ENCODE data around the gene PDE3B.
"Not testable (repeated sequence)": the region's sequence is repeated elsewhere in the genome, so short reads cannot be mapped to it uniquely, and the experiment has no call there.

The PDE3B gene

GRCh38 chr11:14643697-14644225 is at the start of gene PDE3B:
Gene PDE3B (plus strand): TSS chr11:14643804. CDS start chr11:14644076, 272 bp downstream.
- DNase-seq = peak; percentile 69

- not testable (repeated sequence) for DNase-seq
These were observed 48.3 kb upstream of the PDE3B start for GRCh38 chr11:14595261-14595660.

GRCh38 chr11:14607713-14608112 is 35.9 kb upstream of the PDE3B start:
- no peak for DNase-seq

- DNase-seq = no peak
These were observed 33.7 kb upstream of the PDE3B start for GRCh38 chr11:14609902-14610301.

- no peak for DNase-seq
These were observed 31.7 kb upstream of the PDE3B start for GRCh38 chr11:14611939-14612338.

- DNase-seq = no peak
These were observed 30.9 kb upstream of the PDE3B start for GRCh38 chr11:14612694-14613093.

- no peak for DNase-seq
These were observed 29.4 kb upstream of the PDE3B start for GRCh38 chr11:14614091-14614622.

- DNase-seq = no peak
These were observed 26.2 kb upstream of the PDE3B start for GRCh38 chr11:14617241-14618027.

- DNase-seq = no peak
These were observed 25.5 kb upstream of the PDE3B start for GRCh38 chr11:14618060-14618459.

GRCh38 chr11:14619603-14620531 is 23.7 kb upstream of the PDE3B start:
- no peak for DNase-seq

GRCh38 chr11:14622223-14622954 is 21.2 kb upstream of the PDE3B start:
- DNase-seq = no peak

GRCh38 chr11:14623036-14623435 is 20.6 kb upstream of the PDE3B start:
- no peak for DNase-seq

GRCh38 chr11:14625586-14626205 is 17.9 kb upstream of the PDE3B start:
- DNase-seq = no peak

- DNase-seq = no peak
These were observed 17.0 kb upstream of the PDE3B start for GRCh38 chr11:14626650-14627049.

GRCh38 chr11:14633506-14634224 is 9.9 kb upstream of the PDE3B start:
- not testable (repeated sequence) for DNase-seq

- DNase-seq = no peak
These were observed 8.8 kb upstream of the PDE3B start for GRCh38 chr11:14634813-14635212.

- DNase-seq = no peak
These were observed 8.1 kb upstream of the PDE3B start for GRCh38 chr11:14635546-14635945.

GRCh38 chr11:14636119-14636518 is 7.5 kb upstream of the PDE3B start:
- DNase-seq = no peak

GRCh38 chr11:14637868-14638409 is 5.7 kb upstream of the PDE3B start:
- DNase-seq = no peak

- no peak for DNase-seq
These were observed 5.0 kb upstream of the PDE3B start for GRCh38 chr11:14638561-14638960.

GRCh38 chr11:14641801-14642200 is 1.8 kb upstream of the PDE3B start:
- DNase-seq = no peak

Data from COR-L47 (cell line).